NOMO-1 (cell line): ENCODE data around the gene MYADM.

Experiments
- DNase-seq, 2 experiments: peaks; one replicate each; lab custom pipeline; 2025; ENCODE audit not compliant: unreplicated experiment in 2 of 2; lab: John Stamatoyannopoulos, UW

The MYADM gene

GRCh38 chr19:53909471-53910169 is 41.9 kb downstream of the MYADM start:
- DNase-seq, result no peak

- no peak for DNase-seq
Measured at GRCh38 chr19:53910170-53910518, 42.5 kb downstream of the MYADM start.

DNA sequence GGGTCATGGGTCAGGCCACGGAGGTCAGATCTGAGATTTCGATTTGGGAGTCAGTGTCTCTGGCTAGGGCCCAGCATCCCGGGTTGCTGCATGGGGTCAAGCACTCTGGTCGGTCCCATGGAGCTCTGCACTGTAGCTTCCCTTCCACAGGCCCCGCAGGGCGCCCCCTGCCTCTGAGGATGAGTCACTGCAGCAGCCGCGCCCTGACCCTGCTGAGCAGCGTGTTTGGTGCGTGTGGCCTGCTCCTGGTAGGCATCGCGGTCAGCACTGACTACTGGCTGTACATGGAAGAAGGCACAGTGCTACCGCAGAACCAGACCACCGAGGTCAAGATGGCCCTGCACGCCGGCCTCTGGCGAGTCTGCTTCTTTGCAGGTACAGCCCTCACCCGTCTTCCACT is 45.0 kb downstream of the MYADM start:
- no peak for DNase-seq

DNA sequence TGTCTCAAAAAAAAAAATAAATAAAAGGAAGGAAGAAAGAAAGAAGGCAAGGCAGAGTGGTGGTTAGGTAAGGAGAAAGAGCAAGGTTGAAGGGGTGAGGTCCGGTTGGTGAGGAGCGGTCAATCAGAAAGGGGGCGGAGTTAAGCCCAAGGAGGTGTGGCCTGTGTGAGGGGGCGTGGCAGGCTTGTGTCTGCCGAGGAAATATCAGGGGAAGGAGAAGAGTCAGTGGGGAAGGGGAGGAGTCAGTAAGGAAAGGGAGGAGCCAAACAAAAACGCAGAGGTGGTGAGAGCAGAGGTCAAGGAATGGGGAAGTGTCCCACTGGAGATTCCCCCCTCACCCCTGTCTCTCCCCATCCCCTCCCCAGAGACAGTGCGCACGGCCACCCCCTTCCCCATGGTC is 47.3 kb downstream of the MYADM start:
- no peak for DNase-seq

DNA sequence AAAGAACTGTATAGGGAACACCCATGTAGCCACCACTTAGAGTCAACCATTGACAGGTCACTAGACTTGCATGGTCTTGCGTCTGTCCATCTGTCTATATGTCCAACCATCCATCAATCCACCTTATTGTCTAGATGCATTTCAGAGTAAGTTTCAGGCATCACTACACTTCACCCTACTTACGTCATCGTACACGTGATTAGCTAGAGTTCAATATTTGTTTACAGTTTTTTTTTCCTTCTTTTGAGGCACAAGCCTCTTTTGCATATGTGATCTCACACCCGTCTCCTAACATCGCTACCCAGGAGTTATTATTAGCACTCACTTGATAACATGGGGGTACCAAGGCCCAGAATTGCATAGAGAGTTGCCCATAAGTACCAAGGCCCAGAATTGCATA is 48.3 kb downstream of the MYADM start:
- no peak for DNase-seq

- no peak for DNase-seq
Measured at GRCh38 chr19:53917356-53917755, 49.7 kb downstream of the MYADM start.
